Left ventricle myocardium inferior (tissue), 1 donor: ENCODE data around the gene WASHC2A. TPM values are rescaled to one million over a fixed set of nuclear protein-coding genes. Genes with fewer than 3 reads are reported as not detected.
"Not testable (repeated sequence)": the region's sequence is repeated elsewhere in the genome, so short reads cannot be mapped to it uniquely, and the experiment has no call there.

ENCODE experiments used
- DNase-seq: peaks from one replicate; pipeline ENCODE4 v3.0.0-alpha.2; 2020
- H3K27ac ChIP-seq: fragments of 200-600 bp; replicated peaks from 2 replicates; pipeline ENCODE4 v1.8.0; 2021
- H3K27me3 ChIP-seq: fragments of 200-600 bp; 2 replicates; pipeline ENCODE4 v1.8.0; 2021; ENCODE audit warnings: low read depth
- H3K36me3 ChIP-seq: fragments of 200-600 bp; 2 replicates; pipeline ENCODE4 v1.8.0; 2021
- H3K4me1 ChIP-seq: fragments of 200-600 bp; 2 replicates; pipeline ENCODE4 v1.8.0; 2021
- H3K4me3 ChIP-seq: fragments of 200-600 bp; 2 replicates; pipeline ENCODE4 v1.8.0; 2021; ENCODE audit warnings: mild to moderate bottlenecking, moderate library complexity
- H3K9me3 ChIP-seq: fragments of 200-600 bp; replicated peaks from 2 replicates; pipeline ENCODE4 v1.8.0; 2021
- CTCF ChIP-seq: fragments of 200-600 bp; IDR thresholded peaks from 2 replicates; pipeline ENCODE4 v1.8.0; 2021; ENCODE audit warnings: antibody characterized with exemption, mild to moderate bottlenecking, borderline replicate concordance
- intact Hi-C: fragments of 100-400 bp; cut with micrococcal nuclease; formaldehyde crosslinking; loops from one replicate; pipeline ENCODE4 v1.11.0; 2022
- long read RNA-seq: library from polyadenylated mRNA; unstranded; transcript quantifications from one replicate; pipeline ENCODE4 v2.0.0, GENCODE V29; 2021
- total RNA-seq: library from RNA; stranded (reverse); fragmentation: NEBNext Ultra II Directional; extraction: Animal tissue kit (Norgen Biotek cat#: 25700); gene quantifications from one replicate; pipeline ENCODE4 v1.2.1, GENCODE V29; 2021
- donor health status: DM: no; HTN: yes; CAD: no; lungs with severe emphysema.

Gene WASHC2A
- 45.4 TPM for total RNA-seq
- long read RNA-seq, full-length matches to known transcripts = 83 of 176 reads
- long read RNA-seq, partial matches to known transcripts = 17 of 176 reads
- long read RNA-seq, other reads (novel, unspliced or antisense) = 76 of 176 reads

- H3K27me3 ChIP-seq, H3K9me3 ChIP-seq, intact Hi-C loops, H3K36me3 ChIP-seq: not testable (repeated sequence)
- Histone ChIP-seq H3K27ac (peak within 1 kb of the TSS; percentile 89), H3K4me1 (peaks cover 17% of the 10 kb centered on the region), H3K4me3 (peak within 1 kb of the TSS; percentile 85)
- DNase-seq = peak; percentile 93
Measured at GRCh38 chr10:50067546-50068351, at the start of gene WASHC2A. Gene WASHC2A, plus strand, starts transcription at chr10:50067954. Its CDS starts 52 bp downstream, at chr10:50068006.

- H3K4me1 ChIP-seq, H3K27me3 ChIP-seq, H3K9me3 ChIP-seq, intact Hi-C loops, H3K27ac ChIP-seq, H3K4me3 ChIP-seq, DNase-seq, H3K36me3 ChIP-seq: not testable (repeated sequence)
Measured at GRCh38 chr10:50019279-50019678, 48.5 kb upstream of the WASHC2A start.

GRCh38 chr10:50020451-50021024, 47.2 kb upstream of the WASHC2A start:
- H3K36me3 ChIP-seq, intact Hi-C loops, H3K4me3 ChIP-seq, H3K27ac ChIP-seq, DNase-seq, H3K4me1 ChIP-seq, H3K27me3 ChIP-seq, H3K9me3 ChIP-seq: not testable (repeated sequence)

- intact Hi-C loops = no loop called here
- no peak overlapping the region for H3K4me3 ChIP-seq
- no peak for DNase-seq
- TF ChIP-seq CTCF = no peak
- H3K27me3 ChIP-seq = peaks cover 18% of the 10 kb centered on the region
- H3K9me3 ChIP-seq = no peaks in the 10 kb centered on the region
- no peaks in the 10 kb centered on the region for H3K4me1 ChIP-seq
- no peak overlapping the region for H3K27ac ChIP-seq
- H3K36me3 ChIP-seq = no peaks in the 10 kb centered on the region
Measured at GRCh38 chr10:50021646-50022045, 46.1 kb upstream of the WASHC2A start.

GRCh38 chr10:50024716-50025383, 42.9 kb upstream of the WASHC2A start:
- H3K9me3 ChIP-seq, H3K4me1 ChIP-seq, H3K36me3 ChIP-seq, DNase-seq, H3K27ac ChIP-seq, intact Hi-C loops, H3K4me3 ChIP-seq: not testable (repeated sequence)
- H3K27me3 ChIP-seq = peaks cover 18% of the 10 kb centered on the region

GRCh38 chr10:50025627-50026026, 42.1 kb upstream of the WASHC2A start:
- Histone ChIP-seq H3K36me3 (no peaks in the 10 kb centered on the region), H3K27ac (no peak overlapping the region), H3K9me3 (no peaks in the 10 kb centered on the region), H3K27me3 (peaks cover 18% of the 10 kb centered on the region), H3K4me3 (no peak overlapping the region), H3K4me1 (no peaks in the 10 kb centered on the region)
- TF ChIP-seq CTCF = no peak
- DNase-seq = no peak
- intact Hi-C loops = no loop called here

- TF ChIP-seq CTCF = no peak
- Histone ChIP-seq H3K27me3 (peaks cover 18% of the 10 kb centered on the region), H3K4me1 (no peaks in the 10 kb centered on the region), H3K36me3 (no peaks in the 10 kb centered on the region), H3K9me3 (no peaks in the 10 kb centered on the region), H3K27ac (no peak overlapping the region), H3K4me3 (no peak overlapping the region)
- no peak for DNase-seq
- intact Hi-C loops = no loop called here
Measured at GRCh38 chr10:50027195-50027594, 40.6 kb upstream of the WASHC2A start.
